Neural cell (in vitro differentiated cells): Measurements from ENCODE around the gene TMEM167A. TPM values are rescaled to one million over a fixed set of nuclear protein-coding genes. Genes with fewer than 3 reads are reported as not detected.

Experiments
- H2AFZ ChIP-seq: fragments of 200-600, 300-800 bp; sonication (generic), shearing (Covaris generic); 2 replicates; pipeline ENCODE4 v1.6.0; 2014; ENCODE audit warnings: low read depth, mild to moderate bottlenecking, antibody characterized with exemption, low read length, moderate library complexity
- H3F3A ChIP-seq: fragments of 200-600 bp; shearing (Covaris generic); 2 replicates; pipeline ENCODE4 v1.6.1; 2016; ENCODE audit warnings: mild to moderate bottlenecking, moderate library complexity, mixed read lengths, antibody characterized with exemption, low read length; ENCODE audit not compliant: insufficient read depth, poor library complexity, severe bottlenecking
- H3K27ac ChIP-seq: fragments of 200-600, 300-800 bp; sonication (generic), shearing (Covaris generic); 2 replicates; pipeline ENCODE4 v1.5.1; 2014; ENCODE audit warnings: mild to moderate bottlenecking, low read length, moderate library complexity
- H3K27me3 ChIP-seq: fragments of 300-800, 200-600 bp; sonication (generic), shearing (Covaris generic); 2 replicates; pipeline ENCODE4 v1.6.0; 2014; ENCODE audit warnings: mild to moderate bottlenecking, low read depth, low read length, moderate library complexity; ENCODE audit not compliant: insufficient read depth
- H3K36me3 ChIP-seq: fragments of 300-800, 200-600 bp; sonication (generic), shearing (Covaris generic); 2 replicates; pipeline ENCODE4 v1.5.1; 2014; ENCODE audit warnings: mild to moderate bottlenecking, antibody characterized with exemption, low read length, moderate library complexity; ENCODE audit not compliant: insufficient read depth
- H3K4me2 ChIP-seq: fragments of 300-800, 200-600 bp; sonication (generic), shearing (Covaris generic); 2 replicates; pipeline ENCODE4 v1.6.0; 2014; ENCODE audit warnings: mild to moderate bottlenecking, low read length
- H3K4me3 ChIP-seq: fragments of 300-800, 200-600 bp; sonication (generic), shearing (Covaris generic); 2 replicates; pipeline ENCODE4 v1.5.1; 2014; ENCODE audit warnings: mild to moderate bottlenecking, low read length, moderate library complexity
- H3K79me2 ChIP-seq: fragments of 200-600 bp; shearing (Covaris generic); replicated peaks from 2 replicates; pipeline ENCODE4 v1.6.0; 2014; ENCODE audit warnings: mild to moderate bottlenecking, low read length, moderate library complexity; ENCODE audit not compliant: insufficient read depth
- H3K9ac ChIP-seq: fragments of 300-800, 200-600 bp; sonication (generic), shearing (Covaris generic); 2 replicates; pipeline ENCODE4 v1.6.1; 2016; ENCODE audit warnings: mild to moderate bottlenecking, low read length, mixed read lengths
- H3K9me2 ChIP-seq: fragments of 200-600 bp; shearing (Covaris generic); 2 replicates; pipeline ENCODE4 v1.6.1; 2016; ENCODE audit warnings: mild to moderate bottlenecking, low read length, mixed read lengths; ENCODE audit not compliant: insufficient read depth
- H3K9me3 ChIP-seq: fragments of 200-600, 300-800 bp; sonication (generic), shearing (Covaris generic); 2 replicates; pipeline ENCODE4 v1.6.1; 2016; ENCODE audit warnings: mild to moderate bottlenecking, mixed run types, low read length, moderate library complexity, mixed read lengths
- H4K20me1 ChIP-seq: fragments of 200-600 bp; shearing (Covaris generic); 2 replicates; pipeline ENCODE4 v1.6.1; 2016; ENCODE audit warnings: mild to moderate bottlenecking, mixed run types; ENCODE audit not compliant: insufficient read depth
- CTCF ChIP-seq: fragments of 450-650 bp; IDR thresholded peaks from 2 replicates; pipeline ENCODE4 v1.5.1; 2014; ENCODE audit warnings: antibody characterized with exemption, mild to moderate bottlenecking, moderate library complexity; ENCODE audit not compliant: poor library complexity, severe bottlenecking
- EP300 ChIP-seq: fragments of 450-650 bp; conservative IDR thresholded peaks from 2 replicates; pipeline ENCODE4 v1.6.1; 2014; ENCODE audit warnings: antibody characterized with exemption, mild to moderate bottlenecking, moderate library complexity; ENCODE audit not compliant: poor library complexity, severe bottlenecking
- EZH2 ChIP-seq: fragments of 200-600, 300-800 bp; shearing (Covaris generic), sonication (generic); IDR thresholded peaks from 2 replicates; pipeline ENCODE4 v1.6.1; 2014; ENCODE audit warnings: antibody characterized with exemption, low read length, borderline replicate concordance, mild to moderate bottlenecking; ENCODE audit not compliant: insufficient read depth, poor library complexity, severe bottlenecking
- MXI1 ChIP-seq: fragments of 450-650 bp; conservative IDR thresholded peaks from 2 replicates; pipeline ENCODE4 v1.6.1; 2014; ENCODE audit warnings: antibody characterized with exemption, mild to moderate bottlenecking; ENCODE audit not compliant: poor library complexity, severe bottlenecking
- POLR2AphosphoS5 ChIP-seq: IDR thresholded peaks from 2 replicates; pipeline ENCODE4 v1.6.1; 2012
- RAD21 ChIP-seq: fragments of 450-650 bp; conservative IDR thresholded peaks from 2 replicates; pipeline ENCODE4 v1.6.1; 2014; ENCODE audit warnings: antibody characterized with exemption, mild to moderate bottlenecking, moderate library complexity
- REST ChIP-seq: IDR thresholded peaks from 2 replicates; pipeline ENCODE4 v1.6.1; 2012; ENCODE audit warnings: borderline replicate concordance
- SMC3 ChIP-seq: fragments of 450-650 bp; conservative IDR thresholded peaks from 2 replicates; pipeline ENCODE4 v1.6.1; 2014; ENCODE audit warnings: antibody characterized with exemption, mild to moderate bottlenecking, moderate library complexity; ENCODE audit not compliant: poor library complexity
- TAF1 ChIP-seq: IDR thresholded peaks from 2 replicates; pipeline ENCODE4 v1.6.1; 2012; ENCODE audit warnings: low read depth
- polyA plus RNA-seq: library from polyadenylated mRNA; depleted of rRNA; stranded (reverse); fragments of >200 nt; gene quantifications from 2 replicates; pipeline ENCODE4 v1.2.3, GENCODE V29; 2014

The TMEM167A gene
- polyA plus RNA-seq, 1 donor from 2014 or later, result 436 TPM

GRCh38 chr5:83107692-83108420 lies 30.7 kb upstream of the TMEM167A start:
- Histone ChIP-seq H3F3A (no peaks in the 10 kb centered on the region), H3K9me2 (no peaks in the 10 kb centered on the region), H3K36me3 (no peaks in the 10 kb centered on the region), H3K4me2 (no peak overlapping the region), H3K27me3 (no peaks in the 10 kb centered on the region), H2AFZ (no peak overlapping the region), H4K20me1 (no peaks in the 10 kb centered on the region), H3K27ac (no peak overlapping the region), H3K9ac (no peak overlapping the region), H3K9me3 (no peaks in the 10 kb centered on the region), H3K4me3 (no peak overlapping the region), H3K79me2 (no peaks in the 10 kb centered on the region)
- TF ChIP-seq POLR2AphosphoS5 (no peak), RAD21 (no peak), EP300 (no peak), EZH2 (no peak), REST (no peak), TAF1 (no peak), SMC3 (no peak), CTCF (no peak), MXI1 (no peak)

GRCh38 chr5:83104021-83104420 lies 26.8 kb upstream of the TMEM167A start:
- H3K9me3 ChIP-seq, result no peaks in the 10 kb centered on the region
- no peak overlapping the region for H3K4me2 ChIP-seq
- H2AFZ ChIP-seq, result no peak overlapping the region
- no peak overlapping the region for H3K9ac ChIP-seq
- H3K27me3 ChIP-seq, result no peaks in the 10 kb centered on the region
- H3F3A ChIP-seq, result no peaks in the 10 kb centered on the region
- TF ChIP-seq POLR2AphosphoS5, result no peak
- TF ChIP-seq CTCF, result no peak
- TF ChIP-seq EP300, result no peak
- TF ChIP-seq TAF1, result no peak
- no peak for TF ChIP-seq MXI1
- TF ChIP-seq REST, result no peak
- TF ChIP-seq RAD21, result no peak
- no peak for TF ChIP-seq EZH2
- no peak for TF ChIP-seq SMC3
- no peak overlapping the region for H3K4me3 ChIP-seq
- no peaks in the 10 kb centered on the region for H3K79me2 ChIP-seq
- no peaks in the 10 kb centered on the region for H3K36me3 ChIP-seq
- no peak overlapping the region for H3K27ac ChIP-seq
- H4K20me1 ChIP-seq, result no peaks in the 10 kb centered on the region
- H3K9me2 ChIP-seq, result no peaks in the 10 kb centered on the region
